HG03565 (cell line): Measurements from ENCODE around the gene GPR68.
"Not testable (repeated sequence)": the region's sequence is repeated elsewhere in the genome, so short reads cannot be mapped to it uniquely, and the experiment has no call there.

Experiments used
- ATAC-seq: cut with Tn5 transposase; IDR thresholded peaks from one replicate; pipeline ENCODE4 v1.9.1; 2021; ENCODE audit warnings: mild to moderate bottlenecking, moderate library complexity; ENCODE audit not compliant: unreplicated experiment

Gene GPR68

GRCh38 chr14:91273273-91273884 is 28.9 kb upstream of the GPR68 start:
- ATAC-seq = no peak

- ATAC-seq = no peak
These were observed 28.1 kb upstream of the GPR68 start for GRCh38 chr14:91272341-91273272.

- ATAC-seq = no peak
These were observed 27.1 kb upstream of the GPR68 start for GRCh38 chr14:91271639-91272038.

GRCh38 chr14:91270619-91271018 is 26.1 kb upstream of the GPR68 start:
- no peak for ATAC-seq

- ATAC-seq = no peak
These were observed 25.7 kb upstream of the GPR68 start for GRCh38 chr14:91270188-91270587.

- no peak for ATAC-seq
These were observed 24.8 kb upstream of the GPR68 start for GRCh38 chr14:91269076-91269991.

GRCh38 chr14:91267965-91268437 is 23.5 kb upstream of the GPR68 start:
- no peak for ATAC-seq

- not testable (repeated sequence) for ATAC-seq
These were observed 21.8 kb upstream of the GPR68 start for GRCh38 chr14:91266276-91266675.

- ATAC-seq = no peak
These were observed 20.9 kb upstream of the GPR68 start for GRCh38 chr14:91265404-91265803.

- ATAC-seq = no peak
These were observed 19.9 kb upstream of the GPR68 start for GRCh38 chr14:91264151-91265150.

- no peak for ATAC-seq
These were observed 18.8 kb upstream of the GPR68 start for GRCh38 chr14:91263329-91263728.

- no peak for ATAC-seq
These were observed 17.6 kb upstream of the GPR68 start for GRCh38 chr14:91261986-91262549.

- ATAC-seq = no peak
These were observed 16.6 kb upstream of the GPR68 start for GRCh38 chr14:91261115-91261514.

GRCh38 chr14:91258876-91259275 is 14.4 kb upstream of the GPR68 start:
- no peak for ATAC-seq

- no peak for ATAC-seq
These were observed 13.6 kb upstream of the GPR68 start for GRCh38 chr14:91258011-91258618.

GRCh38 chr14:91257328-91258010 is 13.0 kb upstream of the GPR68 start:
- no peak for ATAC-seq

- ATAC-seq = no peak
These were observed 12.2 kb upstream of the GPR68 start for GRCh38 chr14:91256661-91257060.

- no peak for ATAC-seq
These were observed 10.7 kb upstream of the GPR68 start for GRCh38 chr14:91255026-91255695.
